ENCODE data around the gene ETFRF1. TPM values are rescaled to one million over a fixed set of nuclear protein-coding genes. Genes with fewer than 3 reads are reported as not detected.

The ETFRF1 gene
- total RNA-seq, 2 experiments from 2014 or later = 10.1 to 11.0 TPM

GRCh38 chr12:25207411-25207810 is 12.4 kb downstream of the ETFRF1 start:
- no peak for ATAC-seq
- POLR2A ChIA-PET = no interaction called here
- no peak for TF ChIP-seq CTCF (IDR thresholded peaks at IDR 0.05)

GRCh38 chr12:25207846-25208245 is 12.8 kb downstream of the ETFRF1 start:
- intact Hi-C loops (cut with micrococcal nuclease) = no loop called here
- Mint-ChIP-seq H3K36me3 (ENCODE audit: low read depth) (peaks cover 16% of the 10 kb centered on the region), H3K27ac (no peak overlapping the region), H3K4me1 (ENCODE audit: low read depth) (peaks cover 13% of the 10 kb centered on the region), H3K9me3 (no peaks in the 10 kb centered on the region), H3K4me3 (no peak overlapping the region), H3K27me3 (no peaks in the 10 kb centered on the region)
- CTCF ChIA-PET = interaction anchor here (1.2 kb wide), 1 partner anchor 34 kb away, joined by 3 read pairs; no protein-coding TSS in a partner anchor
- DNase-seq (no peak), ATAC-seq (no peak)
- TF ChIP-seq CTCF (IDR thresholded peaks at IDR 0.05) = no peak
- POLR2A ChIA-PET = interaction anchor here (1.3 kb wide), 1 partner anchor 13 kb away, joined by 5 read pairs; the partner anchor contains the start of genes DNAI7 and ETFRF1

More at GRCh38 chr12:25207411-25207810, 12.4 kb downstream of the ETFRF1 start:
- DNase-seq = no peak
- Mint-ChIP-seq H3K9me3 (no peaks in the 10 kb centered on the region), H3K27me3 (no peaks in the 10 kb centered on the region), H3K4me3 (no peak overlapping the region), H3K4me1 (ENCODE audit: low read depth) (peaks cover 17% of the 10 kb centered on the region), H3K27ac (no peak overlapping the region), H3K36me3 (ENCODE audit: low read depth) (peaks cover 17% of the 10 kb centered on the region)
- intact Hi-C loops (cut with micrococcal nuclease) = no loop called here
- CTCF ChIA-PET = no interaction called here

- TF ChIP-seq CTCF (IDR thresholded peaks at IDR 0.05) = no peak
- DNase-seq = no peak
- ChIA-PET POLR2A (interaction anchor here (0.6 to 1.3 kb wide), 2 partner anchors 14 to 311 kb away, joined by 3 to 5 read pairs; partner anchors contain the start of genes DNAI7 and ETFRF1), CTCF (interaction anchor here (1.2 kb wide), 1 partner anchor 33 kb away, joined by 3 read pairs; no protein-coding TSS in a partner anchor)
- no peak overlapping the region for H3K4me3 Mint-ChIP-seq
- H3K27me3 Mint-ChIP-seq = no peaks in the 10 kb centered on the region
- no peak overlapping the region for H3K27ac Mint-ChIP-seq
- peaks cover 9% of the 10 kb centered on the region for H3K4me1 Mint-ChIP-seq (ENCODE audit: low read depth)
- no peaks in the 10 kb centered on the region for H3K9me3 Mint-ChIP-seq
- H3K36me3 Mint-ChIP-seq (ENCODE audit: low read depth) = peaks cover 12% of the 10 kb centered on the region
- intact Hi-C loops (cut with micrococcal nuclease) = no loop called here
- ATAC-seq = no peak
Measured at GRCh38 chr12:25208554-25208953, 13.5 kb downstream of the ETFRF1 start.

- H3K27ac Mint-ChIP-seq = no peak overlapping the region
- ATAC-seq (no peak), DNase-seq (no peak)
- intact Hi-C loops (cut with micrococcal nuclease) = no loop called here
- no peaks in the 10 kb centered on the region for H3K9me3 Mint-ChIP-seq
- TF ChIP-seq CTCF (IDR thresholded peaks at IDR 0.05) = no peak
- CTCF ChIA-PET = interaction anchor here (1.2 kb wide), 1 partner anchor 28 kb away, joined by 6 read pairs; no protein-coding TSS in a partner anchor
- peaks cover 10% of the 10 kb centered on the region for H3K4me1 Mint-ChIP-seq (ENCODE audit: low read depth)
- POLR2A ChIA-PET = no interaction called here
- H3K36me3 Mint-ChIP-seq (ENCODE audit: low read depth) = peaks cover 11% of the 10 kb centered on the region
- H3K4me3 Mint-ChIP-seq = no peak overlapping the region
- H3K27me3 Mint-ChIP-seq = no peaks in the 10 kb centered on the region
Measured at GRCh38 chr12:25213338-25213737, 18.3 kb downstream of the ETFRF1 start.

- Mint-ChIP-seq H3K9me3 (no peaks in the 10 kb centered on the region), H3K27ac (peak overlapping the region; percentile 34), H3K4me1 (ENCODE audit: low read depth) (peaks cover 31% of the 10 kb centered on the region), H3K27me3 (no peaks in the 10 kb centered on the region), H3K36me3 (ENCODE audit: low read depth) (peaks cover 28% of the 10 kb centered on the region), H3K4me3 (no peak overlapping the region)
- ChIA-PET CTCF (interaction anchor here (1.3 kb wide), 1 partner anchor 245 kb away, joined by 3 read pairs; no protein-coding TSS in a partner anchor), POLR2A (interaction anchor here (0.5 to 1.0 kb wide), 2 partner anchors 21 to 130 kb away, joined by 3 to 5 read pairs; no protein-coding TSS in a partner anchor)
- DNase-seq (no peak), ATAC-seq (no peak)
- intact Hi-C loops (cut with micrococcal nuclease) = loop anchor here (5.0 kb wide), 1 partner anchor 39 kb away; the partner anchor contains the start of genes DNAI7 and ETFRF1
- TF ChIP-seq CTCF (IDR thresholded peaks at IDR 0.05) = no peak
Measured at GRCh38 chr12:25236190-25236589, 41.2 kb downstream of the ETFRF1 start.

Data from activated CD8-positive, alpha-beta T cell treated with anti-CD3 and anti-CD28 coated beads for 36 hours (primary cell).